HG03135 (cell line): Measurements from ENCODE around the gene RSRP1.
"Not testable (repeated sequence)": the region's sequence is repeated elsewhere in the genome, so short reads cannot be mapped to it uniquely, and the experiment has no call there.

Source experiments
- ATAC-seq: cut with Tn5 transposase; IDR thresholded peaks from one replicate; pipeline ENCODE4 v1.9.1; 2021; ENCODE audit warnings: mild to moderate bottlenecking, moderate library complexity; ENCODE audit not compliant: unreplicated experiment

RSRP1 gene, protein sequence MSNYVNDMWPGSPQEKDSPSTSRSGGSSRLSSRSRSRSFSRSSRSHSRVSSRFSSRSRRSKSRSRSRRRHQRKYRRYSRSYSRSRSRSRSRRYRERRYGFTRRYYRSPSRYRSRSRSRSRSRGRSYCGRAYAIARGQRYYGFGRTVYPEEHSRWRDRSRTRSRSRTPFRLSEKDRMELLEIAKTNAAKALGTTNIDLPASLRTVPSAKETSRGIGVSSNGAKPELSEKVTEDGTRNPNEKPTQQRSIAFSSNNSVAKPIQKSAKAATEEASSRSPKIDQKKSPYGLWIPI

DNA sequence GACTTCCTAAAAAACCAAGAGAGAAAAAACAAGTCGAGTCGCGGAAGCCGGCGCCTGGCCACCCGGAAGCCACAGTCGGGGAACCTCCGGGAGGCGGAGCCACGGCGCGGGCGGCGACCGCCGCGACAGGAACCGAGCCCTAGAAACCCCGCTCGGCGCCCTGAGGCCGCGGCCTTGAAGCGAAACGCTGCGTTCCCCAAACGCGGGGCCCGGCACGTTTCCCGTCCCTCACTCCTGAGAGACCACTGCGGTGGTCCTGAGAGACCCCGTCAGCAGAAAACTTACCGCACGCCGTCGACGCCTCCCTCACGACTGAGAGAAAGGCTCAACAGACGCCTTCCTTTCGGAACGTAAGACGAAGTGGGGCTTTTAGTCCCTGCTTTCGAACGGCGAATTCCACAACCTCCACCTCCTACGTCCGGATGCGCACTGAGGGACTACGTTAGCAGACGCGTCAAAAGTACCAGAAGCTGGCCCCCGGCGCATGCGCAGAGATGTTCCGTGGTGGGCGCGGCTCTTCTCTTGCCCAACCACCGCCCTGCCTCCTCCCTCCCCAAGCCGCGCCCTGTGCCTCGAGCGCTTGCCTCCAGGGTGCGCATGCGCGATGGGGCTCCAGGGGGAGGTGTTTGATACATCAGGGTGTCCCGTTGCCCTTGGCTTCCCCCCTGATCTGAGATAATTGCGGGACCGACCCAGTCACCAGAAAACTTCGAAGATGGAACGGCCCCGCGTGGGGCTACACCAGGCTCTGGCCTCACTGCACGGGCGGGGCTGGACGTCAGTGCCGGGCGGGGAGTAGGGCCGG, at the start of gene RSRP1:
RSRP1 (minus strand) TSS at position 431 of the 805 bp plus-strand sequence. CDS start 491 bp downstream, outside the sequence.
- peak; percentile 72 for ATAC-seq

- ATAC-seq: not testable (repeated sequence)
Observed at GRCh38 chr1:25296501-25296900, 49.2 kb upstream of the RSRP1 start.

GRCh38 chr1:25294889-25295826, 47.9 kb upstream of the RSRP1 start:
- ATAC-seq: not testable (repeated sequence)

GRCh38 chr1:25293426-25293825, 46.2 kb upstream of the RSRP1 start:
- not testable (repeated sequence) for ATAC-seq

DNA sequence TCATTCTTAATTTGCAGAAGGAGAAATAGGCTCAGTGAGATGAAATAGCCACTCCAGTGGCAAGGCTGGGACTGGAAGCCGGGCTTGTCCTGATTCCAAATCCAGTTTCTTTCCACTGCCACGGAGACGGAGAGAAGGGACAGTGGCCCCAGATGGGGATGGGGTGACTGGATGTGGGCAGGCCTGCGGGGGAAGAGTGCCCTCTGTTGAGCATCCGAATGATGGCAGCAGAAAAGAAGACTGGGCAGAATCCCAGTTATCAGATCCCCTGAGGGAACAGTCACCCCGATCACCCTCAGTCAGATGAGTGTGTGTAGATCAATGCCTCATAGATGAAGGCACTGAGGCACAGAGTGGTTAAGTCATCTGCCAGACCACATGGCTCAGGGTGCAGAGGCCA, 42.8 kb upstream of the RSRP1 start:
- ATAC-seq: not testable (repeated sequence)

GRCh38 chr1:25288573-25289101, 41.4 kb upstream of the RSRP1 start:
- ATAC-seq: not testable (repeated sequence)

DNA sequence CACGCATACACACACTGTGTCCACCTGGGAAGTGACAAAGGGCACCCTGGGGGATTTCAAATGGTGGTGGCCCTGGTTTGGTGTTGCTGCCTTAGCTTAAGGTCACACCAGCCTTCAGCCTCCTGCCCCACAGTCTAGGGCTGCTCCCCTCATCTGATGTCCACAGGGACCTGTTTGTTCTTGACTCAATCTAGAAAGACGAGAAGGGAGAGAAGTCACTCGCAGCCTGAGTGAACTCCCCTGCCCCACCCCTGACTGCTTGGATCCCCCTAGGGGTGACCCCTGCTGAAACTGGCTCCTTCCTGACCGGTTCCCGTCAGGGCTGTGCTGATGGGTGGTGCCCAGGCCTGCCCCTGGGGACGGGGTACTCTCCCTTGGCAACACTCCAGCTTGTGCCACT, 39.9 kb upstream of the RSRP1 start:
- not testable (repeated sequence) for ATAC-seq

- not testable (repeated sequence) for ATAC-seq
Observed at GRCh38 chr1:25285862-25286261, 38.6 kb upstream of the RSRP1 start.

GRCh38 chr1:25279693-25280111, 32.4 kb upstream of the RSRP1 start:
- ATAC-seq: not testable (repeated sequence)

DNA sequence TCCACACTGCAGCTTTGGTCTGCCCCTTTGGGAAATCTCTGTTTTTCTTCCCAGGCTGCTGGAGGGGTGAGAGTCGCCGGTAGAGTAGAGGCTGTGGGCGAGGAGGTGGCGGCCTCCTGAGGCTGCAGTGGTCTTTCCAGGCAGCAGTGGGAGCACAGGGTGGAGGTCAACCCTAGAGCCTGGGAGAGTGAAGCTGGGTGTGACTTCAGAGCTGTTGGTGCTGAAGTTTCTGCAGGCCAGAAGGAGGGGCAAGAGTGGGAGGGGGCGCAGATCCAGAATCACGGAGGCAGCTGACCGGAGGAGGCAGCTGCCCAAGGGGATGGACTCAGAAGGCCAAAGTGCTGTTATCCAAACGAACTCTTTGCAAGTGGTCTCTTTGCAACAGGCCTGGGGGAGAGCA, 31.5 kb upstream of the RSRP1 start:
- ATAC-seq: not testable (repeated sequence)

DNA sequence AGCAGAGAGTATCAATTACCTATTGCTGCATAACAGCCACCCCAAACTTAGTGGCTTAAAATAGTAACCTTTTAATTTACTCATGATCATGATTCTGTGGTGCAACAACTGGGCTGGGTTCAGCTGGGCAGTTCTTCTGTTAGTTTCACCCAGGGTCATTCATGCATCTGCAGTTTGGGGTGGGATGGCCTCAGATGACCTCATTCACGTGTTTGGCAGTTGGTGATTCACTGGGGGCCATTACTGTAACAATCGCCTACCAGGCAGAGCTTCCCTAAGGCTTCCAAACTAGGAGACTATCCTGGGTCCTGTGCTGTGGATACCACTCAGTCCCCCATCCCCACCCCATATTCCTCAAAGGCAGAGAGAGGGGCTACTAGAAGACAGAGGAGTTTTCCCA, 31.1 kb upstream of the RSRP1 start:
- ATAC-seq: not testable (repeated sequence)

- not testable (repeated sequence) for ATAC-seq
Observed at GRCh38 chr1:25277295-25277694, 30.0 kb upstream of the RSRP1 start.

DNA sequence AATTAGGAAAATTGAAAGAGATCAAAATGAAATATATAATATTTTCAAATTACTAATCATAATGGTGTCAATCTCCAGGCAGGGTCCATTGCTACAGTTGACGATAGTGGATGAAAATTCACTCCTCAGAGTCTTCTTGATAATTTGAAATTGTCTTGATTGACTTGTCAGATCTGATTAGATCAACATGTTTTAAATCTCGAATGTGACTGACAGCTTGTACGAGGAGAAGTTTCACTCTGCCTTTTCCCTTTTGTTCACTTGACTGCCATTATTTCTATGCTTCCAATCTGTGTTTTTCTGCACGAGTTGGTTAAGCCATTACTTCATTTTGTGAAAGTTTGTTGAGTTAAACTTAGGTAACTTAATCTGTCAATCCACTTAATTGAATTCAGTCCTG, 28.4 kb upstream of the RSRP1 start:
- ATAC-seq: not testable (repeated sequence)

DNA sequence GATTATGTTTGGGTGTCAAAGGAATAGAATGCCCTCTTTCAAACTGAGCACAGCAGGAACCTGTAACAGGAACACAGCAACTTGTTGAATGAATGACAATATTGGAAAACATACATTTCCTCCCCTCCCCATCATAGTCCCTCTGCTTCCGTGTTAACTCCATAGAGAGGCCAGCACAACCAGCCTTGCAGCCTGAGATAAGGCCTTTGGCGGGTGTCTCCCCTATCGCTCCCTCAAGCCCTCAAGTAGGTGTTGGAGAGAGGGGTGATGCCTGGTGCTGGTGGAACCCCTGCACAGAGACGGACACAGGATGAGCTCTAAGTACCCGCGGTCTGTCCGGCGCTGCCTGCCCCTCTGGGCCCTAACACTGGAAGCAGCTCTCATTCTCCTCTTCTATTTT, 25.0 kb upstream of the RSRP1 start, which contains the start of gene RHD:
RHD (plus strand) TSS at position 272 of the 400 bp plus-strand sequence; CDS start at position 311, 39 bp downstream.
- ATAC-seq: not testable (repeated sequence)

DNA sequence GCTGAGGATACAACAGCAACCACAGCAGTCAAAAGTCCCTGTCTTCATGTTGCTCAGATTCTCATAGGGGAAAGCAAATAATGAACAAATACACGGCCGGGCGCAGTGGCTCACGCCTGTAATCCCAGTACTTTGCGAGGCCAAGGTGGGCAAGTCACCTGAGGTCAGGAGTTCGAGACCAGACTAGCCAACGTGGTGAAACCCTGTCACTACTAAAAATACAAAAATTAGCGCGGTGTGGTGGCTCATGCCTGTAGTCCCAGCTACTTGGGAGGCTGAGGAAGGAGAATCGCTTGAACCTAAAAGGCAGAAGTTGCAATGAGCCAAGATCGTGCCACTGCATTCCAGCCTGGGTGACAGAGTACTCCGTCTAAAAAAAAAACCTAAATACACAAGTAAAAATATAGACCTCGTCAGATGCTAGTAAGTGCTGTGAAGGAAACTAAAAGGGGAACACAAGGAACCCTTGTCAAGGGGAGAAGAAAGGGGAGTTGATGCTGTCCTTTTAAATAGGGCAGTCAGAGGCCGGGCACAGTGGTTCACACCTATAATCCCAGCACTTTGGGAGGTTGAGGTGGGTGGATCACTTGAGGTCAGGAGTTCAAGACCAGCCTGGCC, 21.0 kb upstream of the RSRP1 start:
- not testable (repeated sequence) for ATAC-seq

DNA sequence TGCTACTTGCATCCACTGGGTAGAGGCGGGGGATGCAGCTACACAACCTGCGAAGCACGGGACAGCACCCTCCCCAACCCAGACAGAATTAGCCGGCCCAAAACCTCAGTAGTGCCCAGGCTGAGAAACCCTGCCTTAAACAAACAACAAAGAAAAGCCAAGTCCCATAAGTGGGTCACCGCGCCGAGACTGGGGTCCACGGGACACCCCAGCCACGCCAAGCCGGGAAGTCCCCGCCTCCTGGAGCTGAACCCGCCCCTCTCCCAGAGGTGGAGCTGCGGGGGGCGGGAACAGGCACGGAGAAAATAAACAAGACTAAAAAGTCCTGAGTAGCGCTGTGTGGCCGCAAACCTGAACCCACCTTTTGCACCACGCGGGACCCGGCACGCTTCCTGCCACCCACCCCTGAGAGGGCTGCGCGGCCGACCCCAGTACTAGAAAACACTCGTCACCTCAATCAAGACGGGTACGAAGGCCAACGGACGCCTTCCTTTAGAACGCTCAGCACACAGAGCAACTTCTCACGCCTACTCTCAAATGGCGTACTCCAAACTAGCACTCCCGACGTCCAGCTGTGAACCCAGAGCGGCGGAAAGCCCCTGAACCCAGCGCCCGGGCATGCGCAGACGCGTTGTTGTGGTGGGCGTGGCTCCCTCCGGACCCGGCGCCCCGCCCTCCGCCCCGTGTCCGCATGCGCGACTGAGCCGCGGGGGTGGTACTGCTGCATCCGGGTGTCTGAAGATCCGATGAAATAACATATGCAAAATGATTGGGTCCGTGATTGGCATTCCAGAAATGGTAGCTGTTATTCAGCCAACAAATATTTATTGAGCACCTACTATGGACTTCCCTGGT, 20.3 kb upstream of the RSRP1 start:
- peak; percentile 62 for ATAC-seq

DNA sequence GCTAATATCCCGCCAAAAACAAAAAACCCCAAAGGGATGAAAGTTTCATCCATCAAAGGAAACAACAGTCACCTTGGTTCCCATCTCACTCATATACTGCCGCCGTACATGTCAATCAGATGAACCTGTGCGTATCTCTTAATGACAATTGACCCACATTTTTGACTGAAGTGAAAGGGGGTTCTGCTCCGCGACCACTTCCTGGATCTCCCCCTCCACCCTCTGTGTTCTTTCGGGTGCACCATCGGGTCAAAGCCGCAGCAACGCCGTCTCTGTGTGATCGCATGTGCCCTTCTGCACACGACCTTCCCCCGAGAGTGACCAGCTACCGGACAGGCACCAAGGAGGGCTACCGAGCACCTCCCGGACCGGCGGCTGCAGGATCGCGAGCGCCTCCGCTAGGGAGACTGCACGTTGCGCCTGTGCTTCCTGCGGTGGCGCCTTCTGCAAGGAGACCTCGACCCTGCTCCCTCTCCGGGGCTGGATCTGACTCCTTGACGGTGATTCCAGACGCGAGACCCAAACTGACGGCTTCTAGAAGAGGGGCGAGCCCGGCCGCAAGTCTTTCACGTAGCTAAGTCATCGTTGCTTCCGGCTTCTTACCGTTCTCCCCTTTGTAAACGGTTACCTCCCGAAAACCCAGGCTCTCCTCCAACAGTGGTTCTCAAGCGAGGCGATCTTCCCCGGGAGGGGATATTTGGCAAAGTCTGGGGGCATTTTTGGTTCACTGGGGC, 19.5 kb upstream of the RSRP1 start:
- ATAC-seq: peak; percentile 22

- not testable (repeated sequence) for ATAC-seq
Observed at GRCh38 chr1:25260336-25260735, 13.1 kb upstream of the RSRP1 start.
